Astrocyte of the cerebellum (primary cell): ENCODE data around the gene LDAH.

Experiments used
- DNase-seq: peaks from one replicate; pipeline ENCODE4 v3.0.0-alpha.2; 2011; ENCODE audit warnings: low read depth
- H3K4me3 ChIP-seq: 2 replicates; pipeline ENCODE4 v1.5.1; 2011; ENCODE audit warnings: mild to moderate bottlenecking, low read depth, low read length, moderate library complexity
- CTCF ChIP-seq: IDR thresholded peaks from 2 replicates; pipeline ENCODE4 v1.5.1; 2012; ENCODE audit warnings: low read length, low read depth, moderate library complexity, mild to moderate bottlenecking; ENCODE audit errors: missing control alignments
- in situ Hi-C: cut with HindIII; loops from 2 replicates; pipeline ENCODE4 v1.10.0; 2017; ENCODE audit warnings: low sequenced_read_pairs

Gene LDAH

GRCh38 chr2:20635675-20636584 lies 187.0 kb downstream of the LDAH start:
- no peak for DNase-seq
- TF ChIP-seq CTCF, result peak; percentile 96
- in situ Hi-C loops, result no loop called here
- no peak overlapping the region for H3K4me3 ChIP-seq

GRCh38 chr2:20635113-20635510 lies 187.8 kb downstream of the LDAH start:
- no peak for DNase-seq
- TF ChIP-seq CTCF, result no peak
- in situ Hi-C loops, result no loop called here
- no peak overlapping the region for H3K4me3 ChIP-seq

- no peak overlapping the region for H3K4me3 ChIP-seq
- in situ Hi-C loops, result no loop called here
- DNase-seq, result no peak
- no peak for TF ChIP-seq CTCF
Measured at GRCh38 chr2:20634507-20635112, 188.3 kb downstream of the LDAH start.
